Measurements from ENCODE around the gene PPP1R11. TPM values are rescaled to one million over a fixed set of nuclear protein-coding genes. Genes with fewer than 3 reads are reported as not detected.

The PPP1R11 gene
- total and polyA plus RNA-seq, 10 donors, result 31.1 to 50.7 (median 41.5) TPM

Small RNA genes within 50 kb of the gene (small RNA-seq; reads per million reads assigned to genes)
- gene RF02218 (0 reads per million in 4 donors), gene RF02219 (0 reads per million in 4 donors), gene RF02220 (0 reads per million in 4 donors)

Other genes starting within 250 kb of the PPP1R11 start
- gene HLA-G, start 239.4 kb upstream of the PPP1R11 start, total RNA-seq, result 1 to 10 TPM in 5 of 7 donors, under 1 TPM in 1, not detected in 1; 0.86 to 9.6 (median 2.0) TPM
- gene HLA-G, start 239.4 kb upstream of the PPP1R11 start, polyA plus RNA-seq, result under 1 TPM; 0.15 to 0.90 (median 0.46) TPM
- gene HLA-A, start 124.7 kb upstream of the PPP1R11 start, total RNA-seq, result 1,000 to 10,000 TPM; 1,154 to 1,886 (median 1,537) TPM
- gene HLA-A, start 124.7 kb upstream of the PPP1R11 start, polyA plus RNA-seq, result 1,000 to 10,000 TPM; 1,280 to 1,749 (median 1,625) TPM
- 10 to 100 TPM; 21.0 to 36.9 (median 22.8) TPM for gene POLR1H, start 5.9 kb upstream of the PPP1R11 start, total RNA-seq
- gene POLR1H, start 5.9 kb upstream of the PPP1R11 start, polyA plus RNA-seq, result 10 to 100 TPM; 62.6 to 78.6 (median 72.9) TPM
- not detected for gene RNF39, start 8.6 kb downstream of the PPP1R11 start, total RNA-seq
- not detected for gene RNF39, start 8.6 kb downstream of the PPP1R11 start, polyA plus RNA-seq
- gene TRIM31, start 45.9 kb downstream of the PPP1R11 start, total RNA-seq, result not detected
- gene TRIM31, start 45.9 kb downstream of the PPP1R11 start, polyA plus RNA-seq, result under 1 TPM in 2 of 3 donors, not detected in 1; 0.09 to 0.14 TPM
- 1 to 10 TPM in 1 of 7 donors, under 1 TPM in 2, not detected in 4; 0.20 to 1.0 (median 0.29) TPM for gene TRIM40, start 68.9 kb downstream of the PPP1R11 start, total RNA-seq
- not detected for gene TRIM40, start 68.9 kb downstream of the PPP1R11 start, polyA plus RNA-seq
- 1 to 10 TPM in 4 of 7 donors, under 1 TPM in 3; 0.15 to 4.9 (median 1.2) TPM for gene TRIM10, start 94.0 kb downstream of the PPP1R11 start, total RNA-seq
- under 1 TPM in 1 of 3 donors, not detected in 2; 0.06 TPM for gene TRIM10, start 94.0 kb downstream of the PPP1R11 start, polyA plus RNA-seq
- gene TRIM15, start 96.3 kb downstream of the PPP1R11 start, total RNA-seq, result under 1 TPM in 1 of 7 donors, not detected in 6; 0.29 TPM
- gene TRIM15, start 96.3 kb downstream of the PPP1R11 start, polyA plus RNA-seq, result under 1 TPM in 1 of 3 donors, not detected in 2; 0.13 TPM
- gene TRIM26, start 146.2 kb downstream of the PPP1R11 start, total RNA-seq, result 10 to 100 TPM; 44.6 to 64.3 (median 50.2) TPM
- 10 to 100 TPM; 22.6 to 48.0 (median 25.4) TPM for gene TRIM26, start 146.2 kb downstream of the PPP1R11 start, polyA plus RNA-seq